Measurements from ENCODE around the gene FYB1.
"Not testable (repeated sequence)": the region's sequence is repeated elsewhere in the genome, so short reads cannot be mapped to it uniquely, and the experiment has no call there.

Gene FYB1

GRCh38 chr5:39226100-39226451, 6.7 kb upstream of the FYB1 start:
- Histone ChIP-seq H3K9me3 (ENCODE audit: insufficient read depth, low read depth, low read length) (no peaks in the 10 kb centered on the region), H3K27me3 (ENCODE audit: insufficient read depth, low read length) (no peaks in the 10 kb centered on the region), H3K27ac (ENCODE audit: low read depth, low read length) (no peak overlapping the region), H3K4me3 (ENCODE audit: low read length) (no peak overlapping the region), H3K36me3 (ENCODE audit: insufficient read depth, low read length) (no peaks in the 10 kb centered on the region), H3K4me1 (ENCODE audit: insufficient read depth, low read length) (0 out of 2 replicates have a peak, but pooled peaks cover 4% of the 10 kb centered on the region), H3K9ac (ENCODE audit: low read depth, low read length) (no peak overlapping the region)
- 91% methylated on average over 3 of the region's 3 CpGs for WGBS

- no peaks in the 10 kb centered on the region for H3K36me3 ChIP-seq (ENCODE audit: insufficient read depth, low read length)
- H3K27me3 ChIP-seq (ENCODE audit: insufficient read depth, low read length) = no peaks in the 10 kb centered on the region
- H3K9me3 ChIP-seq (ENCODE audit: insufficient read depth, low read depth, low read length) = no peaks in the 10 kb centered on the region
- no peak overlapping the region for H3K4me3 ChIP-seq (ENCODE audit: low read length)
- H3K4me1 ChIP-seq (ENCODE audit: insufficient read depth, low read length) = 0 out of 2 replicates have a peak, but pooled peaks cover 4% of the 10 kb centered on the region
- no peak overlapping the region for H3K9ac ChIP-seq (ENCODE audit: low read depth, low read length)
- 96% methylated on average over 1 of the region's 2 CpGs for WGBS
- no peak overlapping the region for H3K27ac ChIP-seq (ENCODE audit: low read depth, low read length)
Measured at GRCh38 chr5:39225405-39226099, 6.2 kb upstream of the FYB1 start.

GRCh38 chr5:39224196-39224761, 4.9 kb upstream of the FYB1 start:
- no peaks in the 10 kb centered on the region for H3K27me3 ChIP-seq (ENCODE audit: insufficient read depth, low read length)
- WGBS = 61% methylated on average over 5 of the region's 5 CpGs
- no peak overlapping the region for H3K27ac ChIP-seq (ENCODE audit: low read depth, low read length)
- H3K4me1 ChIP-seq (ENCODE audit: insufficient read depth, low read length) = 0 out of 2 replicates have a peak, but pooled peaks cover 4% of the 10 kb centered on the region
- no peak overlapping the region for H3K9ac ChIP-seq (ENCODE audit: low read depth, low read length)
- no peaks in the 10 kb centered on the region for H3K9me3 ChIP-seq (ENCODE audit: insufficient read depth, low read depth, low read length)
- H3K4me3 ChIP-seq (ENCODE audit: low read length) = no peak overlapping the region
- no peaks in the 10 kb centered on the region for H3K36me3 ChIP-seq (ENCODE audit: insufficient read depth, low read length)

- no peak overlapping the region for H3K4me3 ChIP-seq (ENCODE audit: low read length)
- no peaks in the 10 kb centered on the region for H3K36me3 ChIP-seq (ENCODE audit: insufficient read depth, low read length)
- H3K4me1 ChIP-seq (ENCODE audit: insufficient read depth, low read length) = 0 out of 2 replicates have a peak, but pooled peaks cover 4% of the 10 kb centered on the region
- no peak overlapping the region for H3K9ac ChIP-seq (ENCODE audit: low read depth, low read length)
- no peak overlapping the region for H3K27ac ChIP-seq (ENCODE audit: low read depth, low read length)
- no peaks in the 10 kb centered on the region for H3K9me3 ChIP-seq (ENCODE audit: insufficient read depth, low read depth, low read length)
- 96% methylated on average over 3 of the region's 3 CpGs for WGBS
- no peaks in the 10 kb centered on the region for H3K27me3 ChIP-seq (ENCODE audit: insufficient read depth, low read length)
Measured at GRCh38 chr5:39223565-39224156, 4.3 kb upstream of the FYB1 start.

GRCh38 chr5:39221671-39222070, 2.3 kb upstream of the FYB1 start:
- not testable (repeated sequence) for H3K27me3 ChIP-seq (ENCODE audit: insufficient read depth, low read length); H3K4me3 ChIP-seq (ENCODE audit: low read length); H3K9me3 ChIP-seq (ENCODE audit: insufficient read depth, low read depth, low read length); H3K9ac ChIP-seq (ENCODE audit: low read depth, low read length); H3K36me3 ChIP-seq (ENCODE audit: insufficient read depth, low read length); H3K27ac ChIP-seq (ENCODE audit: low read depth, low read length); H3K4me1 ChIP-seq (ENCODE audit: insufficient read depth, low read length)
- 98% methylated on average over 4 of the region's 5 CpGs for WGBS

GRCh38 chr5:39220280-39221030, 1.1 kb upstream of the FYB1 start:
- Histone ChIP-seq H3K9ac (ENCODE audit: low read depth, low read length) (no peak overlapping the region), H3K4me1 (ENCODE audit: insufficient read depth, low read length) (0 out of 2 replicates have a peak, but pooled peaks cover 4% of the 10 kb centered on the region), H3K36me3 (ENCODE audit: insufficient read depth, low read length) (no peaks in the 10 kb centered on the region), H3K27me3 (ENCODE audit: insufficient read depth, low read length) (no peaks in the 10 kb centered on the region), H3K4me3 (ENCODE audit: low read length) (no peak overlapping the region), H3K27ac (ENCODE audit: low read depth, low read length) (no peak overlapping the region), H3K9me3 (ENCODE audit: insufficient read depth, low read depth, low read length) (no peaks in the 10 kb centered on the region)
- WGBS = 96% methylated on average over 4 of the region's 4 CpGs

GRCh38 chr5:39218482-39219402, 621 bp downstream of the FYB1 start:
- H3K9me3 ChIP-seq (ENCODE audit: insufficient read depth, low read depth, low read length) = no peaks in the 10 kb centered on the region
- H3K4me3 ChIP-seq (ENCODE audit: low read length) = no peak overlapping the region
- H3K27ac ChIP-seq (ENCODE audit: low read depth, low read length) = no peak overlapping the region
- H3K36me3 ChIP-seq (ENCODE audit: insufficient read depth, low read length) = no peaks in the 10 kb centered on the region
- no peaks in the 10 kb centered on the region for H3K27me3 ChIP-seq (ENCODE audit: insufficient read depth, low read length)
- H3K9ac ChIP-seq (ENCODE audit: low read depth, low read length) = no peak overlapping the region
- H3K4me1 ChIP-seq (ENCODE audit: insufficient read depth, low read length) = no peaks in the 10 kb centered on the region
- 90% methylated on average over 7 of the region's 8 CpGs for WGBS

- Histone ChIP-seq H3K4me1 (ENCODE audit: insufficient read depth, low read length) (no peaks in the 10 kb centered on the region), H3K9ac (ENCODE audit: low read depth, low read length) (no peak overlapping the region), H3K27ac (ENCODE audit: low read depth, low read length) (no peak overlapping the region), H3K4me3 (ENCODE audit: low read length) (no peak overlapping the region), H3K27me3 (ENCODE audit: insufficient read depth, low read length) (no peaks in the 10 kb centered on the region), H3K36me3 (ENCODE audit: insufficient read depth, low read length) (no peaks in the 10 kb centered on the region), H3K9me3 (ENCODE audit: insufficient read depth, low read depth, low read length) (no peaks in the 10 kb centered on the region)
- 73% methylated on average over 13 of the region's 16 CpGs for WGBS
Measured at GRCh38 chr5:39217365-39218281, 1.7 kb downstream of the FYB1 start.

GRCh38 chr5:39216631-39217030, 2.7 kb downstream of the FYB1 start:
- no peak overlapping the region for H3K27ac ChIP-seq (ENCODE audit: low read depth, low read length)
- no peaks in the 10 kb centered on the region for H3K27me3 ChIP-seq (ENCODE audit: insufficient read depth, low read length)
- H3K4me1 ChIP-seq (ENCODE audit: insufficient read depth, low read length) = no peaks in the 10 kb centered on the region
- no peaks in the 10 kb centered on the region for H3K9me3 ChIP-seq (ENCODE audit: insufficient read depth, low read depth, low read length)
- no peak overlapping the region for H3K9ac ChIP-seq (ENCODE audit: low read depth, low read length)
- 83% methylated on average over 2 of the region's 2 CpGs for WGBS
- H3K4me3 ChIP-seq (ENCODE audit: low read length) = no peak overlapping the region
- H3K36me3 ChIP-seq (ENCODE audit: insufficient read depth, low read length) = no peaks in the 10 kb centered on the region

- H3K4me1 ChIP-seq (ENCODE audit: insufficient read depth, low read length) = no peaks in the 10 kb centered on the region
- H3K27me3 ChIP-seq (ENCODE audit: insufficient read depth, low read length) = no peaks in the 10 kb centered on the region
- no peaks in the 10 kb centered on the region for H3K9me3 ChIP-seq (ENCODE audit: insufficient read depth, low read depth, low read length)
- H3K27ac ChIP-seq (ENCODE audit: low read depth, low read length) = no peak overlapping the region
- WGBS = 93% methylated on average over 2 of the region's 3 CpGs
- no peak overlapping the region for H3K9ac ChIP-seq (ENCODE audit: low read depth, low read length)
- no peaks in the 10 kb centered on the region for H3K36me3 ChIP-seq (ENCODE audit: insufficient read depth, low read length)
- H3K4me3 ChIP-seq (ENCODE audit: low read length) = no peak overlapping the region
Measured at GRCh38 chr5:39215857-39216256, 3.5 kb downstream of the FYB1 start.

Measured in HUES64 (cell line).